Measurements from ENCODE around the gene MEIS2.

MEIS2 gene

GRCh38 chr15:37096558-37097143, 3.7 kb downstream of the MEIS2 start:
- DNase-seq: no peak

- no peak for DNase-seq
Measured at GRCh38 chr15:37095770-37096557, 4.4 kb downstream of the MEIS2 start.

- DNase-seq: no peak
Measured at GRCh38 chr15:37094915-37095711, 5.2 kb downstream of the MEIS2 start.

GRCh38 chr15:37094333-37094914, 5.9 kb downstream of the MEIS2 start:
- DNase-seq: no peak

- DNase-seq: no peak
Measured at GRCh38 chr15:37093480-37094332, 6.6 kb downstream of the MEIS2 start.

GRCh38 chr15:37090543-37091175, 9.7 kb downstream of the MEIS2 start:
- DNase-seq: no peak

GRCh38 chr15:37088436-37088835, 11.9 kb downstream of the MEIS2 start:
- DNase-seq: no peak

GRCh38 chr15:37087131-37087588, 13.2 kb downstream of the MEIS2 start:
- no peak for DNase-seq

- DNase-seq: no peak
Measured at GRCh38 chr15:37086521-37086920, 13.8 kb downstream of the MEIS2 start.

- DNase-seq: no peak
Measured at GRCh38 chr15:37086120-37086519, 14.2 kb downstream of the MEIS2 start.

GRCh38 chr15:37084602-37085001, 15.7 kb downstream of the MEIS2 start:
- DNase-seq: no peak

- no peak for DNase-seq
Measured at GRCh38 chr15:37083610-37084009, 16.7 kb downstream of the MEIS2 start.

- DNase-seq: no peak
Measured at GRCh38 chr15:37081983-37082382, 18.4 kb downstream of the MEIS2 start.

GRCh38 chr15:37080261-37080921, 20.0 kb downstream of the MEIS2 start:
- no peak for DNase-seq

GRCh38 chr15:37079726-37080125, 20.6 kb downstream of the MEIS2 start:
- DNase-seq: no peak

GRCh38 chr15:37078566-37078965, 21.8 kb downstream of the MEIS2 start:
- no peak for DNase-seq

- DNase-seq: no peak
Measured at GRCh38 chr15:37077623-37078351, 22.6 kb downstream of the MEIS2 start.

GRCh38 chr15:37076543-37076942, 23.8 kb downstream of the MEIS2 start:
- DNase-seq: no peak

- DNase-seq: no peak
Measured at GRCh38 chr15:37075777-37076176, 24.6 kb downstream of the MEIS2 start.

- DNase-seq: no peak
Measured at GRCh38 chr15:37072181-37072580, 28.2 kb downstream of the MEIS2 start.

GRCh38 chr15:37071134-37071533, 29.2 kb downstream of the MEIS2 start:
- no peak for DNase-seq
